Chondrocyte (in vitro differentiated cells): ENCODE data around the gene UQCC2. TPM values are rescaled to one million over a fixed set of nuclear protein-coding genes. Genes with fewer than 3 reads are reported as not detected.

Experiments used
- DNase-seq: peaks from one replicate; pipeline ENCODE4 v3.0.0; 2021; ENCODE audit warnings: mixed read lengths, low spot score
- H3K27ac Mint-ChIP-seq: one replicate; pipeline ENCODE4 v1.8.0; 2021; ENCODE audit warnings: mild to moderate bottlenecking, moderate library complexity, mixed read lengths; ENCODE audit not compliant: unreplicated experiment
- H3K27me3 Mint-ChIP-seq: 2 replicates; pipeline ENCODE4 v1.8.0; 2021; ENCODE audit warnings: low read depth, mixed read lengths
- H3K36me3 Mint-ChIP-seq: 2 replicates; pipeline ENCODE4 v1.8.0; 2021; ENCODE audit warnings: low read depth, mixed read lengths
- H3K4me1 Mint-ChIP-seq: 2 replicates; pipeline ENCODE4 v1.8.0; 2021; ENCODE audit warnings: low read depth, mild to moderate bottlenecking, mixed read lengths
- H3K4me3 Mint-ChIP-seq: one replicate; pipeline ENCODE4 v1.8.0; 2021; ENCODE audit warnings: mild to moderate bottlenecking, moderate library complexity, mixed read lengths; ENCODE audit not compliant: unreplicated experiment
- H3K9me3 Mint-ChIP-seq: 2 replicates; pipeline ENCODE4 v1.8.0; 2021; ENCODE audit warnings: low read depth, mixed read lengths
- total RNA-seq: library from RNA; stranded (reverse); gene quantifications from 3 replicates; pipeline ENCODE4 v1.2.1, GENCODE V29; 2021
- TF ChIP-seq, protein P1 (sequence below): fragments of 200-600 bp; sonication (generic); IDR thresholded peaks from 2 replicates; pipeline ENCODE4 v1.5.0; 2021; ENCODE audit warnings: antibody characterized with exemption, mild to moderate bottlenecking, moderate library complexity

UQCC2 gene
- total RNA-seq, 1 donor from 2014 or later = 64.5 TPM

DNA sequence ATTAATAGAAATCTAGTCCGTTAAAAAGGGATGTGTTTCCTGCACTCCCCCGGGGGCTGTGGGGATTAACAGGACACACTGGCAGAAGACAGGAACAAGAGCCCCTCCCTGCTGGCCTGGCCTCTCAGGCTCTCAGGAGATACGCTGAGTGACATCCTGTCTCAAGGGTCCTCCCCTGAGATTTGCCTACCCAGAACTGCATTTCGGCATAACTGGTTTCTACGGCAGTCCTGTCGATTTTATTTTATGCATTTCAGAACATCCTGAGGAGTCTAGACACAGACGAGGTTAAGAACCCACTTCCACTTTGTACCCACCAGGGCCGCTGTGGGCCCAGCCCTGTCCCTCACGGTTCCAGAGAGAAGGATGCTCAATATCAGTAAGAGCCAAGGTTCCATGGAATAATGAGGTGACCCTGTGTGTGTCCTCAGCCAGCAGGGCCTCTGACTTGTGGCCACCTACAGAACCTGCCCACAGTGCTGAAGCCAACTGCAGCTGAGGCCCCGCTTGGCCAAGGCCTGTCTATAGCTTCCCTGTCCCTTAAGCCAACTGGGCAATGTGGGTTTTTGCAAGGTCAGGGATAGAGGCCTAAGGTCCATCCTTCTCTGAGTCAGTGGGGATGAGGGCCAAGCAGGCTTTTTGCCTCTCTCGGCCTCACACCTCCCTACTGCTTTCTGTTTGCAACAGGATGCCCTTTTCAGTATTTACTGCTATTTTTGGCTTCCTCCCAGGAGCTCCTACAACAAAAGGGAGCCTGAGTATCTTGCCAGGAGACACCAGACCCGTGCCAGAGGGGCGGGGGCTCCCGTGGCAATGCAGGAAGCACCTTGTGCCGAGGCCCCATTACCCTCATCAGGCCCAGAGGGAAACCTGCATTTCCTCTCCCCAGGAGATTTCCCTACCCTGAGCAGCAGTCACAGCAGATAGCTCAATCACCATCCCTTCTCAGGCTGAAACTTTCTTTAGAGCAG lies 14.7 kb downstream of the UQCC2 start:
- peaks cover 2% of the 10 kb centered on the region for H3K36me3 Mint-ChIP-seq
- TF ChIP-seq, protein P1, sequence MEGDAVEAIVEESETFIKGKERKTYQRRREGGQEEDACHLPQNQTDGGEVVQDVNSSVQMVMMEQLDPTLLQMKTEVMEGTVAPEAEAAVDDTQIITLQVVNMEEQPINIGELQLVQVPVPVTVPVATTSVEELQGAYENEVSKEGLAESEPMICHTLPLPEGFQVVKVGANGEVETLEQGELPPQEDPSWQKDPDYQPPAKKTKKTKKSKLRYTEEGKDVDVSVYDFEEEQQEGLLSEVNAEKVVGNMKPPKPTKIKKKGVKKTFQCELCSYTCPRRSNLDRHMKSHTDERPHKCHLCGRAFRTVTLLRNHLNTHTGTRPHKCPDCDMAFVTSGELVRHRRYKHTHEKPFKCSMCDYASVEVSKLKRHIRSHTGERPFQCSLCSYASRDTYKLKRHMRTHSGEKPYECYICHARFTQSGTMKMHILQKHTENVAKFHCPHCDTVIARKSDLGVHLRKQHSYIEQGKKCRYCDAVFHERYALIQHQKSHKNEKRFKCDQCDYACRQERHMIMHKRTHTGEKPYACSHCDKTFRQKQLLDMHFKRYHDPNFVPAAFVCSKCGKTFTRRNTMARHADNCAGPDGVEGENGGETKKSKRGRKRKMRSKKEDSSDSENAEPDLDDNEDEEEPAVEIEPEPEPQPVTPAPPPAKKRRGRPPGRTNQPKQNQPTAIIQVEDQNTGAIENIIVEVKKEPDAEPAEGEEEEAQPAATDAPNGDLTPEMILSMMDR = no peak
- no peaks in the 10 kb centered on the region for H3K9me3 Mint-ChIP-seq
- no peak overlapping the region for H3K4me3 Mint-ChIP-seq
- peak; percentile 62 for DNase-seq
- H3K4me1 Mint-ChIP-seq = peaks cover 55% of the 10 kb centered on the region
- peak overlapping the region; percentile 78 for H3K27ac Mint-ChIP-seq
- no peaks in the 10 kb centered on the region for H3K27me3 Mint-ChIP-seq

DNA sequence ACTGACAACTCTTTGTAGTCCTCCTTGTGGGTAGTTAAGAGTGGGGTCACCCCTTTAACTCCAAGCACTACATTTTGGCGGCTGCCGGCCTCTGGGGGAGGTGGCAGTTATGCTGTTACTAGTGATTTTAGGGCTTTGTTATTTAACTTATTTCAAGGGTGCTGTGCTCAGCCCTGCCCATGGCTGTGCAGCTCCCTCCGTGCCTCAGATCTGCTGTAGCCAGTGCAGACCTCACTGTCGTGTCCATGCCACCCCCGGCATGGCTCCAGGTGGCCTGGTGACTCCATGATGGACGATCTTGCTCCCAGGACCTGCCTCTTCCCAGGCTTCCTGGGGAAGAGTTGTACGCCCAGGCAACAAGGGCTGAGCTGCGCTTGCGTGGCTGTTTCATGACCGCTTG lies 15.4 kb downstream of the UQCC2 start:
- Mint-ChIP-seq H3K9me3 (no peaks in the 10 kb centered on the region), H3K4me1 (peaks cover 60% of the 10 kb centered on the region), H3K27me3 (no peaks in the 10 kb centered on the region), H3K27ac (no peak overlapping the region), H3K4me3 (no peak overlapping the region), H3K36me3 (peaks cover 2% of the 10 kb centered on the region)
- no peak for DNase-seq
- TF ChIP-seq, protein P1 = no peak

DNA sequence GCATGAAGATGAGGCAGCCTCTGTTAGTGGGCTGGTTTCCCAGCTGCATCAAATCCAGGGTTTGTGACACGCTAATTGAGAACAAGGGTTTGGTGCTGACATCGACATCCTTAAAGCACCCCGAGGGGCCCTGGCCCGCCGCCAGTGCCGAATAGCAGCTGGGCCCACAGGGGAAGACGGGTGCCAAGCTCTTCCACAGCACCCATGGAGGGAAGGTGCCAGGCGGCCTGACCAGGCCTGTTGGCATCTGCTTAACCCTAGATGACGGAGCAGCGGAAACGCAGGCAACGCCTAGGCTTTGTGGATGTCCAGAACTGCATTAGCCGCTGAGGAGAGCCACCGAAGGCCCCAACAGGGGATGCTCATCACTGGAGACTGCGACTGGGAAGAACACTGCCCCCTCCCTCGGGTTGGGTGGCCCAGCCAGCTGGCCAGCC lies 16.0 kb downstream of the UQCC2 start:
- peaks cover 60% of the 10 kb centered on the region for H3K4me1 Mint-ChIP-seq
- H3K27me3 Mint-ChIP-seq = no peaks in the 10 kb centered on the region
- H3K9me3 Mint-ChIP-seq = no peaks in the 10 kb centered on the region
- H3K4me3 Mint-ChIP-seq = no peak overlapping the region
- DNase-seq = no peak
- peak overlapping the region; percentile 97 for H3K27ac Mint-ChIP-seq
- H3K36me3 Mint-ChIP-seq = peaks cover 4% of the 10 kb centered on the region
- TF ChIP-seq, protein P1 = no peak

DNA sequence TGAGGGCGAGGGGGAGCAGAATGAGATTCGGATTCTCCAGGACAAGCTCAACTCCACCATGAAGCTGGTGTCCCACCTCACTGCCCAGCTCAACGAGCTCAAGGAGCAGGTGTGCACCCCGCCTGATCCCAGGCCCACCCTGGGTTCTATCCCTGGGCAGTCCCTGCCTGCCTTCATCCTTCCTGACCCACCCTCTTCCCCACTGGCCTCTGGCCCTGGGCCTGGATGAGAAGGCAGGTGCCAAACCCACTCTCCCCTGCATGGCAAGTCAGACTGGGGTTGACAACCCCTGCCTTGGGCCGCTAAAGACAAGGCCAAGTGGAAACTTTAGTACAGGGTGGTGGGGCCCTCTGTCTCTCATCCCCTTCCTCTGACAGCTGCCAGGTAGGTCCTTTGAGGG lies 16.5 kb downstream of the UQCC2 start:
- no peaks in the 10 kb centered on the region for H3K9me3 Mint-ChIP-seq
- H3K27me3 Mint-ChIP-seq = no peaks in the 10 kb centered on the region
- H3K27ac Mint-ChIP-seq = peak overlapping the region; percentile 97
- no peak overlapping the region for H3K4me3 Mint-ChIP-seq
- peaks cover 60% of the 10 kb centered on the region for H3K4me1 Mint-ChIP-seq
- DNase-seq = no peak
- peaks cover 4% of the 10 kb centered on the region for H3K36me3 Mint-ChIP-seq
- TF ChIP-seq, protein P1 = no peak

DNA sequence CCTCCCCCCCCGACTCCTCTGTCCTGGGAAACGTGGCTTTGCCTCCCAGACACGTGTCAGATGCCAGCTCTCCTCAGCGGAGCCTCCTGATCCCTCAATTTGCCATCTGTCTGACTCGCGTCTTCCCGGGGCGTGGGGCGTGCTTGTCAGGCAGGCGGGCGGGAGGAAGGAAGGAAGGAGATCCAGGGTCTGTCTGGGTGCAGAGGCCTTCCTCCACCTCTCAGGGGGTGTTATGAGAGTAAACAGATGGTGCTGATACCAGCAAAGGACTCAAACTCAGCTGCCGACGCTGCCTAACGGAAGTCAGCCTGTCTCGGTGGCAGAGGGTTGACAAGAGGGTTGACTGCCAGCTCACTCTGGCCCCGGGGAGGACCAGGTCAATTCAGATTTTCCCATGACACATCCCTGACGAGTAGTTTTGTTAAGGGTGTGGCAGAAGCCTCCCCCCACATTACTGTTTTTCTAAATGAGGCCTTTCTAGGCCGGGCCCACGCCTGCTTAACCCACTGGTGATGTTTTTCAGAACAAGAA lies 17.0 kb downstream of the UQCC2 start:
- Mint-ChIP-seq H3K27ac (peak overlapping the region; percentile 97), H3K4me3 (peak overlapping the region; percentile 24), H3K27me3 (no peaks in the 10 kb centered on the region), H3K9me3 (no peaks in the 10 kb centered on the region), H3K36me3 (peaks cover 4% of the 10 kb centered on the region), H3K4me1 (peaks cover 60% of the 10 kb centered on the region)
- no peak for DNase-seq
- TF ChIP-seq, protein P1 = no peak
